CD4-positive, alpha-beta T cell treated with Interleukin-21 for 1 hour (primary cell): ENCODE data around the gene GABRQ.
"Not testable (repeated sequence)": the region's sequence is repeated elsewhere in the genome, so short reads cannot be mapped to it uniquely, and the experiment has no call there.

Experiments
- DNase-seq: peaks from one replicate; pipeline ENCODE4 v3.0.0-alpha.2; 2020

Gene GABRQ

DNA sequence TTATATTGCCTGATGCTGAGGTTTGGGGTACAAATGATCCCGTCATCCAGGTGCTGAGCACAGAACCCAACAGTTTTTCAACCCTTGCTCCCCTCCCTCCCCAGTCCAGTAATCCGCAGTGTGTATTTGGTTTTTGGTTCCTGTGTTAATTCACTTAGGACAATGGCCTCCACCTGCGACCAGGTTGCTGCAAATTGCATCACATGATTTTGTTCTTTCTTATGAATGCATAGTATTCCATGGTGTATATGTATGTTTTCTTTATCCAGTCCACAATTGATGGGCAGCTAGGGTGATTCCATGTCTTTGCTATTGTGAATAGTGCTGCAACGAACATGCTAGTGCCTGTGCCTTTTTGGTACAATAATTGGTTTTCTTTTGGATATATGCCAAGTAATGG, 25.4 kb downstream of the GABRQ start:
- DNase-seq = no peak

DNA sequence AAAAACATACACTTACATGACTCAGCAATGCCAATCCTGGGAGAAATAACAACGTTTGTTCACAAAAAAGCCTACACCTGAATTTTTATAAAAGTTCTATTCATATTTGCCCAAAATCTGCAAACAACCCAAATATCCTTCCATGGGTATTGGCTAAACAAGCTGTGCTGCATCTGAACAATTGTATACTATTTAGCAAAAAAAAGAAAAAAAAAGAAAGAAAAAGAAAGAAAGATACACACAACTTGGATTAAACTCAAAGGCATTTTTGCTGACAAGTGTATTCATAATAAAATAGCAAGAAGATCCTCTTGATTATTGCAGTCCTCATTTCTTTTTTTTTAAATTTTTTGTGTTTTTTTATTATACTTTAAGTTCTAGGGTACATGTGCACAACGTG, 36.4 kb downstream of the GABRQ start:
- DNase-seq = no peak

DNA sequence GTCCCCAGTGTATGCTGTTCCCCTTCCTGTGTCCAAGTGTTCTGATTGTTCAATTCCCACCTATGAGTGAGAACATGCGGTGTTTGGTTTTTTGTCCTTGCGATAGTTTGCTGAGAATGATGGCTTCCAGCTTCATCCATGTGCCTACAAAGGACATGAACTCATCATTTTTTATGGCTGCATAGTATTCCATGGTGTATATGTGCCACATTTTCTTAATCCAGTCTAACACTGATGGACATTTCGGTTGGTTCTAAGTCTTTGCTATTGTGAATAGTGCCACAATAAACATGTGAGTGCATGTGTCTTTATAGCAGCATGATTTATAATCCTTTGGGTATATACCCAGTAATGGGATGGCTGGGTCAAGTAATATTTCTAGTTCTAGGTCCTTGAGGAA, 37.0 kb downstream of the GABRQ start:
- not testable (repeated sequence) for DNase-seq

DNA sequence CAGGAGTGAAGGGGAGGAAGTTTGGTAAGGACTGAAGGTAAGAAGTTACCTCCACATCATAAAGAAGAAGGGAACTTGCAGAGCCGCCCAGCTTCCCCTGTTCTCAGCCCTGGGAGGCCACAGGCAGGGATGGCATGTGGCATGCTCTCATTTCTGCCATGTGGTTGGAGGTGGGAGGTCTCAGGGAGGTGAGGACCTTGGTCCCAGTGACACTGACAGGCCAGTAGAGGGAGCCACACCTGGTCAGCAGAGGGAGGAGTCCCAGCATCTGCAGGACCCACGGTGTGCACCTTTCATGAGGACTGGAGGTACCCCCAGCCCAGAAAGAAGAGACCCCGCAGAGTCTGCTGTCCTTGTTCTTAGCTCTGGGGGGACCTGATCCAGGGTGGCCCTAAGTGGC, 43.3 kb downstream of the GABRQ start:
- DNase-seq = not testable (repeated sequence)

DNA sequence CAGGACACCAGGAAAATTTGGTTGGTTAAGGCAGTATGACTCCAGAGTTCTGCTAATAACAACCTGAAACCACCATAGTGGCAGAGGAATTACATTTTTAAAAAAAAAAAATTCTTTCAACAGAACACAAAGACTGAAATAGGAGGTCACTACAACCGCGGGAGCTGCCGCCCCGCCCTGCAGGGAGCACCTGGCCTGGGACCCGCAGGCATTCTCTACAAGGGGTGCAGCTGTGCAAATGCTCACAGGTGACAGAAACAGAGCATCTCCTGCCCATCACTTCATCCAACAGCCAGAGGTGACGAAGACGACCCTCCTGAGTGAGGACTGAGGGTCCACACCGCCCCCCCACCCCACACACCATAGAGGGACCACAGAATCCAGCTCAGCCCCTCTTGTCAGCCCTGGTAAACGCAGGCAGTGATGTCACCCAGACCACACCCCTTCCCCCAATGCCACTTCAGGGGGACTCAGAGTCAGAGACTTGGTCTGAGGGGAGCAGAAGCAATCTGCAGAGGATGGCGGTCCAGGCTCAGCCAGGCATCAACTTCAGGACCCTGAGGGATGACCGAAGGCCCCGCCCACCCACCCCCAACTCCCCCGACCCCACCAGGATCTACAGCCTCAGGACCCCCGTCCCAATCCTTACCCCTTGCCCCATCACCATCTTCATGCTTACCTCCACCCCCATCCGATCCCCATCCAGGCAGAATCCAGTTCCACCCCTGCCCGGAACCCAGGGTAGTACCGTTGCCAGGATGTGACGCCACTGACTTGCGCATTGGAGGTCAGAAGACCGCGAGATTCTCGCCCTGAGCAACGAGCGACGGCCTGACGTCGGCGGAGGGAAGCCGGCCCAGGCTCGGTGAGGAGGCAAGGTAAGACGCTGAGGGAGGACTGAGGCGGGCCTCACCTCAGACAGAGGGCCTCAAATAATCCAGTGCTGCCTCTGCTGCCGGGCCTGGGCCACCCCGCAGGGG, 60.5 kb downstream of the GABRQ start, which contains the start of gene MAGEA3:
Gene MAGEA3 (plus strand): TSS at position 843 of the 980 bp plus-strand sequence. CDS start 2,039 bp downstream, outside the sequence.
- DNase-seq = not testable (repeated sequence)

DNA sequence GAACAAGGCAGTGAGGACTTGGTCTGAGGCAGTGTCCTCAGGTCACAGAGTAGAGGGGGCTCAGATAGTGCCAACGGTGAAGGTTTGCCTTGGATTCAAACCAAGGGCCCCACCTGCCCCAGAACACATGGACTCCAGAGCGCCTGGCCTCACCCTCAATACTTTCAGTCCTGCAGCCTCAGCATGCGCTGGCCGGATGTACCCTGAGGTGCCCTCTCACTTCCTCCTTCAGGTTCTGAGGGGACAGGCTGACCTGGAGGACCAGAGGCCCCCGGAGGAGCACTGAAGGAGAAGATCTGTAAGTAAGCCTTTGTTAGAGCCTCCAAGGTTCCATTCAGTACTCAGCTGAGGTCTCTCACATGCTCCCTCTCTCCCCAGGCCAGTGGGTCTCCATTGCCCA, 62.7 kb downstream of the GABRQ start:
- not testable (repeated sequence) for DNase-seq

DNA sequence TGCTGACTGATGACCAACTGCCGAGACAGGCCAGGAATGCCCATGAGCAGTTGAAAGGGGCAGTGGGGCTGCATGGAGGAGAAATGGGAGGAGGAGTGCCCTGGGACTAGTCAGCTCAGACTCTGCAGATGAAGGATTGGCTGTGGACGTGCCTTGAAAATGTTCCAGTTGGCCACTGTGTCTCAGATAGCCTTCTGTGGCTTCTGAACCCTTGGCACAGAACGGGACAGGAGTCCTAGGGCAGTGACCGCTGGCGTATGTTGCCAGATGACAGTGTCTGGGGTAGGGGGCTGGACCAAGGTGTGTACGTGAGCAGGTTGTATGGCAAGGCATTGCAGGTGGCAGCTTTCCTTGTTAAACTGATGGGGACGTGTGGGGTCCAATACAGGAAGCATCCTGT, 68.8 kb downstream of the GABRQ start:
- not testable (repeated sequence) for DNase-seq
